GM23248 (cell line): ENCODE data around the gene PIP4K2C. TPM values are rescaled to one million over a fixed set of nuclear protein-coding genes. Genes with fewer than 3 reads are reported as not detected.

ENCODE experiments used
- DNase-seq: peaks from one replicate; pipeline ENCODE4 v3.0.0-alpha.2; 2015
- H2AFZ ChIP-seq: fragments of 200-600 bp; sonication (generic); 2 replicates; pipeline ENCODE4 v1.6.1; 2016; ENCODE audit warnings: antibody characterized with exemption
- H3F3A ChIP-seq: fragments of 200-600 bp; sonication (generic); 2 replicates; pipeline ENCODE4 v1.6.1; 2016; ENCODE audit warnings: mild to moderate bottlenecking, antibody characterized with exemption, mixed run types; ENCODE audit not compliant: insufficient read depth
- H3K27ac ChIP-seq: fragments of 200-600 bp; sonication (generic); 2 replicates; pipeline ENCODE4 v1.5.1; 2016; ENCODE audit warnings: mild to moderate bottlenecking
- H3K27me3 ChIP-seq: fragments of 200-600 bp; sonication (generic); replicated peaks from 2 replicates; pipeline ENCODE4 v1.6.1; 2016; ENCODE audit warnings: mild to moderate bottlenecking; ENCODE audit not compliant: insufficient read depth
- H3K36me3 ChIP-seq: fragments of 200-600 bp; sonication (generic); 2 replicates; pipeline ENCODE4 v1.6.1; 2016; ENCODE audit warnings: low read depth, mild to moderate bottlenecking
- H3K4me1 ChIP-seq: fragments of 200-600 bp; sonication (generic); 2 replicates; pipeline ENCODE4 v1.6.1; 2016; ENCODE audit warnings: mild to moderate bottlenecking; ENCODE audit not compliant: insufficient read depth
- H3K4me2 ChIP-seq: fragments of 200-600 bp; sonication (generic); one replicate; pipeline ENCODE4 v1.6.1; 2016; ENCODE audit warnings: mild to moderate bottlenecking; ENCODE audit not compliant: unreplicated experiment
- H3K4me3 ChIP-seq: fragments of 200-600 bp; sonication (generic); 2 replicates; pipeline ENCODE4 v1.5.1; 2016; ENCODE audit warnings: mild to moderate bottlenecking
- H3K79me2 ChIP-seq: fragments of 200-600 bp; sonication (generic); 2 replicates; pipeline ENCODE4 v1.6.1; 2016; ENCODE audit warnings: mild to moderate bottlenecking; ENCODE audit not compliant: insufficient read depth
- H3K9ac ChIP-seq: fragments of 200-600 bp; sonication (generic); 2 replicates; pipeline ENCODE4 v1.6.1; 2016; ENCODE audit warnings: mild to moderate bottlenecking
- H3K9me2 ChIP-seq: fragments of 200-600 bp; sonication (generic); 2 replicates; pipeline ENCODE4 v1.6.1; 2016; ENCODE audit warnings: mixed run types, mild to moderate bottlenecking, moderate library complexity; ENCODE audit not compliant: insufficient read depth
- H3K9me3 ChIP-seq: fragments of 200-600 bp; sonication (generic); one replicate; pipeline ENCODE4 v1.6.1; 2017; ENCODE audit warnings: low read depth
- H4K20me1 ChIP-seq: fragments of 200-600 bp; sonication (generic); 2 replicates; pipeline ENCODE4 v1.6.0; 2016; ENCODE audit not compliant: insufficient read depth
- EZH2 ChIP-seq: fragments of 200-600 bp; sonication (generic); IDR thresholded peaks from 2 replicates; pipeline ENCODE4 v1.6.1; 2018; ENCODE audit warnings: antibody characterized with exemption, mild to moderate bottlenecking; ENCODE audit not compliant: insufficient read depth, poor library complexity, severe bottlenecking
- EZH2phosphoT487 ChIP-seq: fragments of 200-600 bp; sonication (generic); IDR thresholded peaks from 2 replicates; pipeline ENCODE4 v1.6.1; 2018; ENCODE audit warnings: antibody characterized with exemption, moderate library complexity, mild to moderate bottlenecking, low read depth; ENCODE audit not compliant: insufficient read depth
- WGBS, 2 experiments: methylation state at CpG; one replicate each; pipeline ENCODE4 v1.1.6; 2015 to 2017; ENCODE audit warnings: low lambda C conversion rate in 2 of 2, low coverage in 1 of 2; ENCODE audit errors: missing lambda C conversion rate in 2 of 2; 5-methylcytosine and 5-hydroxymethylcytosine counted together
- in situ Hi-C: fragments of 300-500 bp; cut with MboI; formaldehyde crosslinking; loops from 2 replicates; pipeline ENCODE4 v1.15.0; 2020
- polyA plus RNA-seq: library from polyadenylated mRNA; unstranded; fragments of >200 nt; fragmentation: Nextera tagmentation; extraction: Ambion mirVana; gene quantifications from 2 replicates; pipeline ENCODE4 v1.2.1, GENCODE V29; 2016
- total RNA-seq: library from RNA; depleted of rRNA; stranded (reverse); fragments of >200 nt; shearing (Covaris generic); gene quantifications from 2 replicates; pipeline ENCODE4 v1.2.3, GENCODE V29; 2014

Gene PIP4K2C
- total and polyA plus RNA-seq, 2 experiments from 2014 or later, result 22.5 to 27.3 TPM

DNA sequence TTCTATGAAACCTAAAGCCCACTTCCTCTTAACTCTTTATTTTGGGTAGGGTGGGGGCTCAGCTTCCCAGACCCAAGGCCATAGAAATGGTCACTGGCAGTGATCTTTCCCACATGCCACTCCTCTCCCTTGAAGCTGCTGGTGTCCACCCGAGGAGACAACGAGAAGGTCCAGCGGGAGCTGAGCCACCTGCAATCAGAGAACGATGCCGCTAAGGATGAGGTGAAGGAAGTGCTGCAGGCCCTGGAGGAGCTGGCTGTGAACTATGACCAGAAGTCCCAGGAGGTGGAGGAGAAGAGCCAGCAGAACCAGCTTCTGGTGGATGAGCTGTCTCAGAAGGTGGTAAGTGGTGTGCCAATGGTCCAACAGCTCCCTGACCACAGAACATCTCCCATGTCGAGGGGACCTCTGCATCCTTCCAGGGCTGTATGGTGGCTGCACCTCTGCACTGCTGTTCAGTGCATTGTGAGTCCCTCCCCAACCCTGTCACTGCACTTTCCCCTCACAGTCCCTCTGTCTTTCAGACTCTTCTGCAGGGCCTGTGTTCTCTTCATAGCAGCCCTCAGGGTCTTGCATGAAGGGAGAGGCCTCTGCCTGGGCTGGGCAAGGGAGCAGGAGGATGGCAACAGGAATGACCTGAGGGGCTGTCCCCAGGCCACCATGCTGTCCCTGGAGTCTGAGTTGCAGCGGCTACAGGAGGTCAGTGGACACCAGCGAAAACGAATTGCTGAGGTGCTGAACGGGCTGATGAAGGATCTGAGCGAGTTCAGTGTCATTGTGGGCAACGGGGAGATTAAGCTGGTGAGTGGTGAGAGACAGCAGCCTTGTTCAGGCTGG, 18.8 kb upstream of the PIP4K2C start:
- no peak for DNase-seq
- no peak overlapping the region for H3K27ac ChIP-seq
- no peaks in the 10 kb centered on the region for H3K4me1 ChIP-seq
- in situ Hi-C loops, result no loop called here
- 79 to 84% methylated on average over 12 of the region's 12 CpGs for whole genome bisulfite sequencing, 2 experiments
- TF ChIP-seq EZH2, result no peak
- no peak for TF ChIP-seq EZH2phosphoT487
- no peaks in the 10 kb centered on the region for H3K79me2 ChIP-seq
- no peak overlapping the region for H3K4me2 ChIP-seq
- H3K9ac ChIP-seq, result no peak overlapping the region
- no peaks in the 10 kb centered on the region for H3F3A ChIP-seq
- H4K20me1 ChIP-seq, result no peaks in the 10 kb centered on the region
- no peak overlapping the region for H3K4me3 ChIP-seq
- H3K9me3 ChIP-seq, result no peaks in the 10 kb centered on the region
- no peaks in the 10 kb centered on the region for H3K9me2 ChIP-seq
- no peaks in the 10 kb centered on the region for H3K27me3 ChIP-seq
- H2AFZ ChIP-seq, result no peak overlapping the region
- no peaks in the 10 kb centered on the region for H3K36me3 ChIP-seq

DNA sequence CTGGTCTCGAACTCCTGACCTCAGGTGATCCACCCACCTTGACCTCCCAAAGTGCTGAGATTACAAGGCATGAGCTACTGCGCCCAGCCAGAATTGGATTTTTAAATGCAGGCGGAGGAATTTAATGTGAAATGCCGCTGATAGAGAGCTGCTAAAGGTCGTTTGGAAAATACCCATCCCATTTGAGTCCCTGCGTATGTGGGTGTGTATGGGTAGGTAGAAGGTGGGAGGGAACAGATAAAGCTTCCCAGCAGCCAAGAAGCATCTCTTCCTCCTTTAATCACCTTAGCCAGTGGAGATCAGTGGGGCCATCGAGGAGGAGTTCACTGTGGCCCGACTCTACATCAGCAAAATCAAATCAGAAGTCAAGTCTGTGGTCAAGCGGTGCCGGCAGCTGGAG, 16.2 kb upstream of the PIP4K2C start:
- Histone ChIP-seq H4K20me1 (no peaks in the 10 kb centered on the region), H3K9me2 (no peaks in the 10 kb centered on the region), H3K9me3 (no peaks in the 10 kb centered on the region), H3F3A (no peaks in the 10 kb centered on the region), H3K27ac (no peak overlapping the region), H3K36me3 (no peaks in the 10 kb centered on the region), H2AFZ (no peak overlapping the region), H3K27me3 (no peaks in the 10 kb centered on the region), H3K9ac (no peak overlapping the region), H3K4me2 (no peak overlapping the region), H3K4me1 (no peaks in the 10 kb centered on the region), H3K79me2 (no peaks in the 10 kb centered on the region), H3K4me3 (no peak overlapping the region)
- no peak for DNase-seq
- WGBS, 2 experiments, result 86 to 89% methylated on average over 10 of the region's 10 CpGs
- no peak for TF ChIP-seq EZH2
- no peak for TF ChIP-seq EZH2phosphoT487
- in situ Hi-C loops, result no loop called here

DNA sequence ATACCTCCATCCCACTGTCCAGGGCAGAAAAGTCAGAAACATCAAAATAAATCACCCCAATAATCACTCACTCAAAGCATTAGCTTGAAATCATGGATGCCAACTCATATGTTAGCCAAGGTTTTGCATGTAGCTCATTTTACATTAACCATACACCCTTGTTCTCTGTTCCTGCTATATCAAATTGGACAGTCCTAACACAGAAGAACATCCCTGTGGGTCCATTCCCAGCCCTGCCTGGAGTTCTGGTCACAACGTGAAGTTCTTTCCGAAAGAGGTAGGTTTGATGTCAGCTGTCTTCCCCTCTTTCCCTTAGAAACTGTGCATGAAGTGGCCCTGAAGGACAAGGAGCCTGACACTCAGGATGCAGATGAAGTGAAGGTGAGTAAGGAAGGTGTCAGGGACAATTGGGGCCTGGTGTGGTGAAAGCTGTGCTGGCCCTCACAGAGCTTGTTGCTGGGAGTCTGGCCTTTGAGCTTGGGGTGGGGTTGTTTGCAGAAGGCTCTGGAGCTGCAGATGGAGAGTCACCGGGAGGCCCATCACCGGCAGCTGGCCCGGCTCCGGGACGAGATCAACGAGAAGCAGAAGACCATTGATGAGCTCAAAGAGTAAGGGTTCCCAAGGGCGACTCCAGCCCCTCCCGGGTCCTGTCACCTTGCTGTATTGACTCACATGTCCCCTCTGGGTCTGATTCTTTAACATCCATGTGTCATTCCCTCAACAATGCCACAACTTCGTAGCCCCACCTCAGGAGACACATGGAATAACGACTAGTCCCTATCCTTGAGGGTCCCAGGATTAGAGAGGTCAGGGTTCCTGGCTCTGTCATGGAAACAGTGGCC, 15.0 kb upstream of the PIP4K2C start:
- H3F3A ChIP-seq, result no peaks in the 10 kb centered on the region
- no peak for DNase-seq
- 74% methylated on average over 12 of the region's 12 CpGs for WGBS, 2 experiments
- no peak overlapping the region for H3K9ac ChIP-seq
- H3K4me1 ChIP-seq, result no peaks in the 10 kb centered on the region
- no peaks in the 10 kb centered on the region for H3K27me3 ChIP-seq
- no peaks in the 10 kb centered on the region for H3K9me2 ChIP-seq
- no peak overlapping the region for H3K4me2 ChIP-seq
- H3K27ac ChIP-seq, result no peak overlapping the region
- in situ Hi-C loops, result no loop called here
- H3K4me3 ChIP-seq, result no peak overlapping the region
- no peaks in the 10 kb centered on the region for H3K9me3 ChIP-seq
- TF ChIP-seq EZH2phosphoT487 (no peak), EZH2 (no peak)
- no peak overlapping the region for H2AFZ ChIP-seq
- no peaks in the 10 kb centered on the region for H3K36me3 ChIP-seq
- no peaks in the 10 kb centered on the region for H3K79me2 ChIP-seq
- H4K20me1 ChIP-seq, result no peaks in the 10 kb centered on the region

DNA sequence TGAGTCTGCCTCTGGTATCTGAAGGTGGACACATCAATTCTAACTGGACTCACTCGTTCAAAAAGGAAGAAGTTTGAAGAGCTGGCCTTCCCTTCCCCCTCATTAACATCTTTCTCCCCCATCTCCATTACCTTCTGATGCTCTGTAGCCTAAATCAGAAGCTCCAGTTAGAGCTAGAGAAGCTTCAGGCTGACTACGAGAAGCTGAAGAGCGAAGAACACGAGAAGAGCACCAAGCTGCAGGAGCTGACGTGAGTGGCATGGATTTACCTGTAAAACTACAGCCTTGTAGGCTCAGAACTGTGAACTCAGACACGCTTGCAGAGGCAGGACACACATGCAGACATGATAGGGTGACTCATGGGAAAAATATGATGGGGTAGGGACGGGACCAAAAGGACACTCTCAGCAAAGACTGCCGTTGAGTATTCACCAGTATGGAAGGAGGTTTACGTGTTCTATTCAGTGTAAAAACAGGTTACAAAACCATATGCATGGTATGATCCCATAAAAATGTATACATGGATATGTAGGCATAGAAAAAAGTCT, 14.3 kb upstream of the PIP4K2C start:
- no peak overlapping the region for H3K27ac ChIP-seq
- H3K79me2 ChIP-seq, result no peaks in the 10 kb centered on the region
- no peak overlapping the region for H2AFZ ChIP-seq
- no peaks in the 10 kb centered on the region for H3K4me1 ChIP-seq
- no peaks in the 10 kb centered on the region for H3K36me3 ChIP-seq
- no peaks in the 10 kb centered on the region for H4K20me1 ChIP-seq
- H3K4me2 ChIP-seq, result no peak overlapping the region
- no peak for TF ChIP-seq EZH2
- TF ChIP-seq EZH2phosphoT487, result no peak
- no peaks in the 10 kb centered on the region for H3F3A ChIP-seq
- 77 to 83% methylated on average over 9 of the region's 9 CpGs for WGBS, 2 experiments
- no peak overlapping the region for H3K9ac ChIP-seq
- no peaks in the 10 kb centered on the region for H3K27me3 ChIP-seq
- no peak for DNase-seq
- no peaks in the 10 kb centered on the region for H3K9me2 ChIP-seq
- no peaks in the 10 kb centered on the region for H3K9me3 ChIP-seq
- H3K4me3 ChIP-seq, result no peak overlapping the region
- in situ Hi-C loops, result no loop called here
